GM19452 (cell line): Measurements from ENCODE around the gene TMCC2.

ENCODE experiments used
- ATAC-seq: cut with Tn5 transposase; IDR thresholded peaks from one replicate; pipeline ENCODE4 v1.9.1; 2021; ENCODE audit not compliant: unreplicated experiment

Gene TMCC2

GRCh38 chr1:205298191-205298994 lies 70.6 kb downstream of the TMCC2 start:
- ATAC-seq: no peak

- no peak for ATAC-seq
Measured at GRCh38 chr1:205300149-205300548, 72.4 kb downstream of the TMCC2 start.

- ATAC-seq: no peak
Measured at GRCh38 chr1:205301205-205301821, 73.6 kb downstream of the TMCC2 start.

GRCh38 chr1:205301842-205302588 lies 74.3 kb downstream of the TMCC2 start:
- ATAC-seq: no peak

- no peak for ATAC-seq
Measured at GRCh38 chr1:205303247-205303888, 75.6 kb downstream of the TMCC2 start.

- ATAC-seq: no peak
Measured at GRCh38 chr1:205304046-205304694, 76.4 kb downstream of the TMCC2 start.

- no peak for ATAC-seq
Measured at GRCh38 chr1:205304695-205305070, 76.9 kb downstream of the TMCC2 start.

GRCh38 chr1:205306929-205307566 lies 79.3 kb downstream of the TMCC2 start:
- no peak for ATAC-seq

- ATAC-seq: no peak
Measured at GRCh38 chr1:205309741-205310140, 82.0 kb downstream of the TMCC2 start.

- no peak for ATAC-seq
Measured at GRCh38 chr1:205310976-205311704, 83.4 kb downstream of the TMCC2 start.

- no peak for ATAC-seq
Measured at GRCh38 chr1:205312866-205313562, 85.3 kb downstream of the TMCC2 start.

GRCh38 chr1:205313563-205314308 lies 86.0 kb downstream of the TMCC2 start:
- ATAC-seq: no peak

- ATAC-seq: no peak
Measured at GRCh38 chr1:205315008-205315618, 87.4 kb downstream of the TMCC2 start.

- ATAC-seq: no peak
Measured at GRCh38 chr1:205316161-205316566, 88.4 kb downstream of the TMCC2 start.

- ATAC-seq: no peak
Measured at GRCh38 chr1:205317311-205317917, 89.7 kb downstream of the TMCC2 start.

- ATAC-seq: no peak
Measured at GRCh38 chr1:205318231-205318991, 90.7 kb downstream of the TMCC2 start.
